Keratinocyte (primary cell): Measurements from ENCODE around the gene DUSP7. TPM values are rescaled to one million over a fixed set of nuclear protein-coding genes. Genes with fewer than 3 reads are reported as not detected.

Experiments
- DNase-seq: peaks from one replicate; pipeline ENCODE4 v3.0.0-alpha.2; 2011; ENCODE audit warnings: low read depth, missing footprints, low spot score
- FAIRE-seq: peaks from 2 replicates; lab custom pipeline; 2011; peaks lifted over from hg19 to GRCh38; lab: Jason Lieb, UNC
- H2AFZ ChIP-seq: 2 replicates; pipeline ENCODE4 v1.6.0; 2012; ENCODE audit warnings: low read length, control low read depth, inconsistent platforms; ENCODE audit not compliant: control insufficient read depth
- H3K27ac ChIP-seq: 2 replicates; pipeline ENCODE4 v1.5.1; 2011; ENCODE audit warnings: low read length; ENCODE audit not compliant: control insufficient read depth, insufficient read depth
- H3K27me3 ChIP-seq: 3 replicates; pipeline ENCODE4 v1.6.0; 2011; ENCODE audit warnings: low read length; ENCODE audit not compliant: control insufficient read depth, insufficient read depth; ENCODE audit errors: extremely low read depth
- H3K36me3 ChIP-seq, 2 experiments: 2 replicates in 1 of 2; 3 replicates in 1 of 2; pipeline ENCODE4 v1.5.1; 2011; ENCODE audit warnings: low read length in 2 of 2, mild to moderate bottlenecking in 1 of 2; ENCODE audit not compliant: control insufficient read depth in 2 of 2, insufficient read depth in 2 of 2; ENCODE audit errors: extremely low read depth in 1 of 2
- H3K4me1 ChIP-seq: 3 replicates; pipeline ENCODE4 v1.5.1; 2011; ENCODE audit warnings: low read length; ENCODE audit not compliant: control insufficient read depth, insufficient read depth; ENCODE audit errors: extremely low read depth
- H3K4me2 ChIP-seq: 3 replicates; pipeline ENCODE4 v1.6.0; 2011; ENCODE audit warnings: low read depth, low read length; ENCODE audit not compliant: control insufficient read depth, insufficient read depth; ENCODE audit errors: extremely low read depth
- H3K4me3 ChIP-seq, 3 experiments: fragments of 200-600 bp in 1 of 3; sonication (generic) in 1 of 3; 2 replicates in 2 of 3; 3 replicates in 1 of 3; pipeline ENCODE4 v1.5.1; 2011 to 2016; ENCODE audit warnings: low read length in 3 of 3, mild to moderate bottlenecking in 3 of 3, control low read depth in 2 of 3, inconsistent platforms in 1 of 3, low read depth in 1 of 3, mixed read lengths in 1 of 3, mixed run types in 1 of 3, moderate library complexity in 1 of 3; ENCODE audit not compliant: control insufficient read depth in 2 of 3, insufficient read depth in 2 of 3; ENCODE audit errors: extremely low read depth in 1 of 3
- H3K79me2 ChIP-seq: 2 replicates; pipeline ENCODE4 v1.6.0; 2012; ENCODE audit warnings: low read length; ENCODE audit not compliant: control insufficient read depth, insufficient read depth
- H3K9ac ChIP-seq: 3 replicates; pipeline ENCODE4 v1.6.0; 2011; ENCODE audit warnings: low read length; ENCODE audit not compliant: control insufficient read depth, insufficient read depth; ENCODE audit errors: extremely low read depth
- H3K9me1 ChIP-seq: 3 replicates; pipeline ENCODE4 v1.6.0; 2011; ENCODE audit warnings: low read length; ENCODE audit not compliant: control insufficient read depth, insufficient read depth; ENCODE audit errors: extremely low read depth
- H3K9me3 ChIP-seq: 2 replicates; pipeline ENCODE4 v1.5.1; 2012; ENCODE audit warnings: low read depth, low read length; ENCODE audit not compliant: control insufficient read depth
- H4K20me1 ChIP-seq: 3 replicates; pipeline ENCODE4 v1.6.0; 2011; ENCODE audit warnings: low read length; ENCODE audit not compliant: control insufficient read depth, insufficient read depth; ENCODE audit errors: extremely low read depth
- EZH2 ChIP-seq: IDR thresholded peaks from one replicate; pipeline ENCODE4 v1.6.1; 2012; ENCODE audit warnings: inconsistent platforms, mild to moderate bottlenecking, low read length, moderate library complexity
- dilution Hi-C: fragments of 300-500 bp; cut with MboI; formaldehyde crosslinking; loops from one replicate; pipeline ENCODE4 v1.7.0; 2020; ENCODE audit warnings: low sequenced_read_pairs; ENCODE audit not compliant: extremely low pct_ligation_motif_present
- polyA plus RNA-seq, 5 experiments: library from polyadenylated mRNA; depleted of rRNA in 3 of 5; stranded (reverse) in 3 of 5; stranded (forward) in 1 of 5; unstranded in 1 of 5; fragments of >200 nt; gene quantifications; 1 replicate in 1 of 5; 2 replicates in 3 of 5; 3 replicates in 1 of 5; pipeline versions ENCODE4 v1.2.1 to v1.2.3, GENCODE V29; 2011 to 2012; ENCODE audit warnings: missing spikeins in 2 of 5, low read depth in 1 of 5, low replicate concordance in 1 of 5
- TF ChIP-seq, protein P1 (sequence below), 3 experiments: IDR thresholded peaks in 1 of 3; conservative IDR thresholded peaks in 1 of 3; optimal IDR thresholded peaks in 1 of 3; 2 replicates in 2 of 3; 3 replicates in 1 of 3; pipeline versions ENCODE3 to v1.5.1; 2011; ENCODE audit warnings: low read length in 3 of 3, mild to moderate bottlenecking in 3 of 3, moderate library complexity in 2 of 3, control low read depth in 1 of 3, inconsistent platforms in 1 of 3; ENCODE audit not compliant: insufficient read depth in 2 of 3; ENCODE audit errors: extremely low read depth in 1 of 3

DUSP7 gene
- polyA plus RNA-seq, 1 donor (not counting 4 experiments of a cell fraction or from before 2014, with no cell fraction given) = 103 TPM

DNA sequence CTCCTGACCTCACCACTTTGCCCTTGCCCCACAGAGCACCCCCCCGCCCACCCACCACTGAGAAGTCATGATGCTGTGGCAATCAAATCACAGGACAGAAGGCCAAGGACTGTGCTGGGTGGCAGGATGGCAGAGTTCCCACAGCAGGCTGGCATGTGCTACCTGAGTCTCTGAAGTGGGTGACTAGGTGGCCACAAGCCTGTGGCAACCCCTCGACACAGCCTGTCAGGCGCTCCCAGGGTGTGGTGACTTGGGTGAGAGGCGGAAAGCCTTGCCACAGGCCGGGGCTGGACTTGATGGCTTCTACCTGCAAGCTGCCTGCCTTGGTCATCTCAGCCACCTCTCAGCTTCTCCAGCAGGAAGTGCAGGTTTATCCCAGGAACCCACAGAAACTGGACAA lies 15.6 kb upstream of the DUSP7 start:
- Histone ChIP-seq H3K9me1 (no peaks in the 10 kb centered on the region), H3K79me2 (no peaks in the 10 kb centered on the region), H3K9ac (no peak overlapping the region), H3K4me2 (no peak overlapping the region), H2AFZ (no peak overlapping the region), H3K9me3 (no peaks in the 10 kb centered on the region), H3K36me3 (peaks cover 0 to 3% of the 10 kb centered on the region in 2 experiments), H3K4me1 (peaks cover 20% of the 10 kb centered on the region), H4K20me1 (no peaks in the 10 kb centered on the region), H3K27ac (no peak overlapping the region), H3K27me3 (no peaks in the 10 kb centered on the region), H3K4me3 (no peak overlapping the region)
- FAIRE-seq = no peak
- dilution Hi-C loops = no loop called here
- DNase-seq = no peak
- TF ChIP-seq, protein P1, sequence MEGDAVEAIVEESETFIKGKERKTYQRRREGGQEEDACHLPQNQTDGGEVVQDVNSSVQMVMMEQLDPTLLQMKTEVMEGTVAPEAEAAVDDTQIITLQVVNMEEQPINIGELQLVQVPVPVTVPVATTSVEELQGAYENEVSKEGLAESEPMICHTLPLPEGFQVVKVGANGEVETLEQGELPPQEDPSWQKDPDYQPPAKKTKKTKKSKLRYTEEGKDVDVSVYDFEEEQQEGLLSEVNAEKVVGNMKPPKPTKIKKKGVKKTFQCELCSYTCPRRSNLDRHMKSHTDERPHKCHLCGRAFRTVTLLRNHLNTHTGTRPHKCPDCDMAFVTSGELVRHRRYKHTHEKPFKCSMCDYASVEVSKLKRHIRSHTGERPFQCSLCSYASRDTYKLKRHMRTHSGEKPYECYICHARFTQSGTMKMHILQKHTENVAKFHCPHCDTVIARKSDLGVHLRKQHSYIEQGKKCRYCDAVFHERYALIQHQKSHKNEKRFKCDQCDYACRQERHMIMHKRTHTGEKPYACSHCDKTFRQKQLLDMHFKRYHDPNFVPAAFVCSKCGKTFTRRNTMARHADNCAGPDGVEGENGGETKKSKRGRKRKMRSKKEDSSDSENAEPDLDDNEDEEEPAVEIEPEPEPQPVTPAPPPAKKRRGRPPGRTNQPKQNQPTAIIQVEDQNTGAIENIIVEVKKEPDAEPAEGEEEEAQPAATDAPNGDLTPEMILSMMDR (optimal IDR thresholded peaks at IDR 0.05 in 1 of 3, IDR thresholded peaks at IDR 0.05 in 1 of 3, conservative IDR thresholded peaks at IDR 0.05 in 1 of 3; ENCODE audit: extremely low read depth in 1 of 3, insufficient read depth in 2 of 3, low read length in 3 of 3) = no peak
- no peak for TF ChIP-seq EZH2

DNA sequence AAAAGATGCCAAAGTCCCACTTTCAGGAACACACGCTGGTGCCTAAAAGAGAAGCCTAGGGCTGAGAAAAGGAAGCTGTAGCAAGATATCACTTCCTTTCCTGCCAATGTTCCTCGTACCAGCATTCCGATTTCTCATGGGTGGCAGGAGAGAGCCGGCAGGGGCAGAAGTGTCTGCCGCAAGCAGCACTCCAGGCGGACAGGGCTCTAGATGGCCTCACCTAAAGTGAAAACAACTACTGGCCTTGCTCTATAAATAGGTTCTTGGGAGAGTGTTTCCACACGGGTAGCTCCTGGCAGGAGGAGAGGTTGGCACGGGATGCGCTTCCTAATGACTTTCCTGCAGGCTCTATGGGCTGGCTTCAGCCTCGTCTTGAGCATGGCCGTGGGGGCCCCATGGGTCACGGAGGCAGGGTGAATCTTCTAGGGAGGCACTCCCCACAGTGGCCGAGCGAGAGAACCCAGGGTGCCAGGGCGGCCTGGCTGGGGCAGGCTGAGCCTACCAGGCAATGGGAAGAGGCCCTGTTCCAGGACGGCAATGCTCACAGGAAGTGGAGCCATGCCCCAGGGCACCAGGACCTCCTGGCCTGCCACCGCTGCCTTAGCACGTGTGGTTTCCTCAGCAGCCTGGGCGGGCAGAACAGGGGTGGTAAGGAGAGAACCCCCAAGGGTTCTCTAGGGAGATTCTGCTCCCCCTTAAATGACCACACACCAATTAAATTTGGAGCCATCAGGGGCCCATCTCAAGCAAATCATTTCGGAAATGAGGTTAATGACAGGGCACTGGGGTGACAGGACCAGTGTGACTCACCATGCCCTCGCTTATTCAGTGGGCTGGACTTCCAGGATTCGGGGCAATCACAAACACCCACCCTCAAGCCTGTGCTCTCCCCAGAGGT lies 14.6 kb upstream of the DUSP7 start:
- H2AFZ ChIP-seq = peak overlapping the region; percentile 2
- H3K4me2 ChIP-seq = peak overlapping the region; percentile 18
- H3K36me3 ChIP-seq = peaks cover 0 to 3% of the 10 kb centered on the region in 2 experiments
- no peak overlapping the region for H3K27ac ChIP-seq
- DNase-seq (no peak), FAIRE-seq (peak; percentile 53)
- no peak overlapping the region for H3K4me3 ChIP-seq
- H3K27me3 ChIP-seq = no peaks in the 10 kb centered on the region
- H3K9me3 ChIP-seq = no peaks in the 10 kb centered on the region
- H4K20me1 ChIP-seq = no peaks in the 10 kb centered on the region
- H3K79me2 ChIP-seq = no peaks in the 10 kb centered on the region
- H3K9ac ChIP-seq = no peak overlapping the region
- no peaks in the 10 kb centered on the region for H3K9me1 ChIP-seq
- dilution Hi-C loops = no loop called here
- peaks cover 30% of the 10 kb centered on the region for H3K4me1 ChIP-seq
- TF ChIP-seq EZH2 = no peak
- TF ChIP-seq, protein P1 (optimal IDR thresholded peaks at IDR 0.05 in 1 of 3, IDR thresholded peaks at IDR 0.05 in 1 of 3, conservative IDR thresholded peaks at IDR 0.05 in 1 of 3; ENCODE audit: extremely low read depth in 1 of 3, insufficient read depth in 2 of 3, low read length in 3 of 3) = no peak
